Natural killer cell treated with Interleukin-12 subunit alpha and Interleukin-12 subunit beta and Interleukin-15 and Interleukin-18, amount 100 ng/mL, for 72 hours (primary cell): Measurements from ENCODE around the gene LIN7A. TPM values are rescaled to one million over a fixed set of nuclear protein-coding genes. Genes with fewer than 3 reads are reported as not detected.

Experiments
- ATAC-seq, 2 donors: fragments of 150-1000 bp; cut with Tn5 transposase in 1 of 2; sonication (Bioruptor Pico), chemical (Tn5 transposase) in 1 of 2; 2 replicates each; pipeline ENCODE4 v1.10.0; 2021
- DNase-seq: peaks from one replicate; pipeline ENCODE4 v3.0.0; 2022; ENCODE audit warnings: low spot score
- H3K27ac Mint-ChIP-seq, 2 donors: 1 replicate in 1 of 2; 2 replicates in 1 of 2; pipeline ENCODE4 v1.8.0; 2022; ENCODE audit warnings: mixed read lengths in 2 of 2, mild to moderate bottlenecking in 1 of 2, moderate library complexity in 1 of 2
- H3K27me3 Mint-ChIP-seq, 2 donors: 1 replicate in 1 of 2; 2 replicates in 1 of 2; pipeline ENCODE4 v1.8.0; 2022; ENCODE audit warnings: mixed read lengths in 2 of 2
- H3K36me3 Mint-ChIP-seq: one replicate; pipeline ENCODE4 v1.8.0; 2022; ENCODE audit warnings: mixed read lengths
- H3K4me1 Mint-ChIP-seq, 2 donors: 1 replicate in 1 of 2; 2 replicates in 1 of 2; pipeline ENCODE4 v1.8.0; 2022; ENCODE audit warnings: low read depth in 2 of 2, mixed read lengths in 2 of 2, mild to moderate bottlenecking in 1 of 2
- H3K4me3 Mint-ChIP-seq: one replicate; pipeline ENCODE4 v1.8.0; 2022; ENCODE audit warnings: mixed read lengths
- H3K9me3 Mint-ChIP-seq: 2 replicates; pipeline ENCODE4 v1.8.0; 2022; ENCODE audit warnings: mixed read lengths
- total RNA-seq, 2 donors: library from RNA; stranded (reverse); gene quantifications; one replicate each; pipeline ENCODE4 v1.2.3, GENCODE V29; 2022

The LIN7A gene
- total RNA-seq = under 1 TPM in 1 of 2 donors, not detected in 1; 0.75 TPM

- peak within 1 kb of the TSS; percentile 42 for H3K4me3 Mint-ChIP-seq
Observed at GRCh38 chr12:80937391-80938238, at the start of gene LIN7A. LIN7A (minus strand) TSS chr12:80937934; CDS start chr12:80937722, 212 bp downstream.

GRCh38 chr12:80986224-80986623 lies 48.5 kb upstream of the LIN7A start:
- Mint-ChIP-seq H3K9me3 (peaks cover 10% of the 10 kb centered on the region), H3K27ac (no peak overlapping the region), H3K36me3 (no peaks in the 10 kb centered on the region), H3K4me3 (no peak overlapping the region), H3K4me1 (no peaks in the 10 kb centered on the region), H3K27me3 (no peaks in the 10 kb centered on the region)
- ATAC-seq = no peak
- no peak for DNase-seq

More at GRCh38 chr12:80937391-80938238, at the start of gene LIN7A:
- Mint-ChIP-seq H3K4me1 (no peaks in the 10 kb centered on the region), H3K36me3 (peaks cover 5% of the 10 kb centered on the region), H3K27ac (no peak within 1 kb of the TSS), H3K9me3 (peaks cover 6% of the 10 kb centered on the region), H3K27me3 (peaks cover 0 to 12% of the 10 kb centered on the region in 2 donors)
- DNase-seq (no peak), ATAC-seq (peak; percentile 24 to 27)

- no peaks in the 10 kb centered on the region for H3K27me3 Mint-ChIP-seq
- H3K4me3 Mint-ChIP-seq = no peak overlapping the region
- DNase-seq (no peak), ATAC-seq (no peak)
- H3K36me3 Mint-ChIP-seq = no peaks in the 10 kb centered on the region
- H3K9me3 Mint-ChIP-seq = peaks cover 11% of the 10 kb centered on the region
- no peaks in the 10 kb centered on the region for H3K4me1 Mint-ChIP-seq
- no peak overlapping the region for H3K27ac Mint-ChIP-seq
Observed at GRCh38 chr12:80979816-80980215, 42.1 kb upstream of the LIN7A start.

GRCh38 chr12:80979251-80979650 lies 41.5 kb upstream of the LIN7A start:
- DNase-seq (no peak), ATAC-seq (no peak)
- H3K36me3 Mint-ChIP-seq = no peaks in the 10 kb centered on the region
- no peak overlapping the region for H3K4me3 Mint-ChIP-seq
- no peaks in the 10 kb centered on the region for H3K27me3 Mint-ChIP-seq
- no peaks in the 10 kb centered on the region for H3K4me1 Mint-ChIP-seq
- no peak overlapping the region for H3K27ac Mint-ChIP-seq
- H3K9me3 Mint-ChIP-seq = peaks cover 7% of the 10 kb centered on the region

GRCh38 chr12:80977346-80977745 lies 39.6 kb upstream of the LIN7A start:
- H3K36me3 Mint-ChIP-seq = no peaks in the 10 kb centered on the region

GRCh38 chr12:80968326-80968725 lies 30.6 kb upstream of the LIN7A start:
- no peak overlapping the region for H3K4me3 Mint-ChIP-seq
- DNase-seq = no peak
- peaks cover 18% of the 10 kb centered on the region for H3K9me3 Mint-ChIP-seq
- ATAC-seq = no peak
- no peak overlapping the region for H3K27ac Mint-ChIP-seq
- H3K4me1 Mint-ChIP-seq = no peaks in the 10 kb centered on the region
- H3K36me3 Mint-ChIP-seq = no peaks in the 10 kb centered on the region
- no peaks in the 10 kb centered on the region for H3K27me3 Mint-ChIP-seq

More at GRCh38 chr12:80977346-80977745, 39.6 kb upstream of the LIN7A start:
- Mint-ChIP-seq H3K9me3 (peaks cover 6% of the 10 kb centered on the region), H3K27ac (no peak overlapping the region), H3K4me3 (no peak overlapping the region), H3K27me3 (no peaks in the 10 kb centered on the region), H3K4me1 (no peaks in the 10 kb centered on the region)
- DNase-seq (no peak), ATAC-seq (no peak)

GRCh38 chr12:80967565-80967964 lies 29.8 kb upstream of the LIN7A start:
- ATAC-seq = no peak
- peaks cover 21% of the 10 kb centered on the region for H3K9me3 Mint-ChIP-seq
- H3K27me3 Mint-ChIP-seq = no peaks in the 10 kb centered on the region
- no peak for DNase-seq
- no peaks in the 10 kb centered on the region for H3K4me1 Mint-ChIP-seq
- H3K27ac Mint-ChIP-seq = no peak overlapping the region
- H3K36me3 Mint-ChIP-seq = peaks cover 4% of the 10 kb centered on the region
- no peak overlapping the region for H3K4me3 Mint-ChIP-seq

- H3K4me3 Mint-ChIP-seq = no peak overlapping the region
- H3K36me3 Mint-ChIP-seq = peaks cover 4% of the 10 kb centered on the region
- DNase-seq (no peak), ATAC-seq (no peak)
- H3K9me3 Mint-ChIP-seq = peaks cover 19% of the 10 kb centered on the region
- no peak overlapping the region for H3K27ac Mint-ChIP-seq
- H3K27me3 Mint-ChIP-seq = no peaks in the 10 kb centered on the region
- H3K4me1 Mint-ChIP-seq = no peaks in the 10 kb centered on the region
Observed at GRCh38 chr12:80966001-80966400, 28.3 kb upstream of the LIN7A start.

GRCh38 chr12:80958162-80958561 lies 20.4 kb upstream of the LIN7A start:
- H3K36me3 Mint-ChIP-seq = peaks cover 4% of the 10 kb centered on the region
- H3K27me3 Mint-ChIP-seq = no peaks in the 10 kb centered on the region
- H3K9me3 Mint-ChIP-seq = peaks cover 12% of the 10 kb centered on the region
- no peak for DNase-seq
- ATAC-seq = no peak
- H3K4me1 Mint-ChIP-seq = no peaks in the 10 kb centered on the region
- H3K27ac Mint-ChIP-seq = no peak overlapping the region
- H3K4me3 Mint-ChIP-seq = no peak overlapping the region

GRCh38 chr12:80954857-80955520 lies 17.3 kb upstream of the LIN7A start:
- DNase-seq (no peak), ATAC-seq (no peak)
- H3K9me3 Mint-ChIP-seq = peaks cover 4% of the 10 kb centered on the region

GRCh38 chr12:80952443-80952842 lies 14.7 kb upstream of the LIN7A start:
- H3K4me1 Mint-ChIP-seq = no peaks in the 10 kb centered on the region
- peaks cover 11% of the 10 kb centered on the region for H3K9me3 Mint-ChIP-seq
- no peaks in the 10 kb centered on the region for H3K36me3 Mint-ChIP-seq
- H3K4me3 Mint-ChIP-seq = no peak overlapping the region
- ATAC-seq = no peak
- H3K27me3 Mint-ChIP-seq = no peaks in the 10 kb centered on the region
- DNase-seq = no peak
- no peak overlapping the region for H3K27ac Mint-ChIP-seq

More at GRCh38 chr12:80954857-80955520, 17.3 kb upstream of the LIN7A start:
- H3K27me3 Mint-ChIP-seq = no peaks in the 10 kb centered on the region
- no peak overlapping the region for H3K27ac Mint-ChIP-seq
- no peaks in the 10 kb centered on the region for H3K4me1 Mint-ChIP-seq
- no peaks in the 10 kb centered on the region for H3K36me3 Mint-ChIP-seq
- H3K4me3 Mint-ChIP-seq = no peak overlapping the region

GRCh38 chr12:80946591-80946990 lies 8.9 kb upstream of the LIN7A start:
- no peak overlapping the region for H3K27ac Mint-ChIP-seq
- DNase-seq (no peak), ATAC-seq (no peak)
- H3K36me3 Mint-ChIP-seq = no peaks in the 10 kb centered on the region
- no peak overlapping the region for H3K4me3 Mint-ChIP-seq
- H3K4me1 Mint-ChIP-seq = no peaks in the 10 kb centered on the region
- no peaks in the 10 kb centered on the region for H3K27me3 Mint-ChIP-seq
- H3K9me3 Mint-ChIP-seq = peaks cover 7% of the 10 kb centered on the region

- ATAC-seq (no peak), DNase-seq (no peak)
- H3K9me3 Mint-ChIP-seq = peaks cover 7% of the 10 kb centered on the region
- no peak overlapping the region for H3K4me3 Mint-ChIP-seq
- H3K36me3 Mint-ChIP-seq = no peaks in the 10 kb centered on the region
- H3K27me3 Mint-ChIP-seq = peaks cover 0 to 4% of the 10 kb centered on the region in 2 donors
- H3K27ac Mint-ChIP-seq = no peak overlapping the region
- no peaks in the 10 kb centered on the region for H3K4me1 Mint-ChIP-seq
Observed at GRCh38 chr12:80943338-80943737, 5.6 kb upstream of the LIN7A start.

- Mint-ChIP-seq H3K4me3 (no peak overlapping the region), H3K4me1 (no peaks in the 10 kb centered on the region), H3K9me3 (peaks cover 2% of the 10 kb centered on the region), H3K27me3 (peaks cover 0 to 8% of the 10 kb centered on the region in 2 donors), H3K27ac (no peak overlapping the region), H3K36me3 (no peaks in the 10 kb centered on the region)
- DNase-seq (no peak), ATAC-seq (no peak)
Observed at GRCh38 chr12:80941916-80942315, 4.2 kb upstream of the LIN7A start.
